H9 (cell line): ENCODE measurements around the gene ADSS1. TPM values are rescaled to one million over a fixed set of nuclear protein-coding genes. Genes with fewer than 3 reads are reported as not detected.

Experiments
- DNase-seq: peaks from one replicate; pipeline ENCODE4 v3.0.0-alpha.2; 2017
- H2AFZ ChIP-seq: one replicate; pipeline ENCODE4 v1.6.1; 2013; ENCODE audit warnings: mild to moderate bottlenecking, low read length, control low read depth, moderate library complexity
- H2AK5ac ChIP-seq: 2 replicates; pipeline ENCODE4 v1.6.1; 2013; ENCODE audit warnings: low read length, control low read depth, mixed read lengths; ENCODE audit not compliant: insufficient read length
- H2BK120ac ChIP-seq: one replicate; pipeline ENCODE4 v1.6.1; 2013; ENCODE audit warnings: low read depth, mild to moderate bottlenecking, low read length, control low read depth, inconsistent platforms; ENCODE audit not compliant: poor library complexity, severe bottlenecking
- H2BK12ac ChIP-seq: 2 replicates; pipeline ENCODE4 v1.6.1; 2013; ENCODE audit warnings: low read length, control low read depth, mixed read lengths, low read depth; ENCODE audit not compliant: insufficient read length
- H2BK15ac ChIP-seq: 2 replicates; pipeline ENCODE4 v1.6.1; 2013; ENCODE audit warnings: low read depth, low read length, control low read depth
- H2BK20ac ChIP-seq: one replicate; pipeline ENCODE4 v1.6.1; 2013; ENCODE audit warnings: low read depth, mild to moderate bottlenecking, low read length, control low read depth, inconsistent platforms; ENCODE audit not compliant: poor library complexity, severe bottlenecking
- H2BK5ac ChIP-seq: 2 replicates; pipeline ENCODE4 v1.6.1; 2013; ENCODE audit warnings: low read length, control low read depth, mixed read lengths; ENCODE audit not compliant: insufficient read length
- H3K14ac ChIP-seq: 2 replicates; pipeline ENCODE4 v1.6.1; 2013; ENCODE audit warnings: low read length, control low read depth; ENCODE audit not compliant: insufficient read depth
- H3K18ac ChIP-seq: 2 replicates; pipeline ENCODE4 v1.6.1; 2013; ENCODE audit warnings: low read depth, mild to moderate bottlenecking, mixed read lengths, low read length, control low read depth; ENCODE audit not compliant: insufficient read length
- H3K23ac ChIP-seq: 2 replicates; pipeline ENCODE4 v1.6.1; 2013; ENCODE audit warnings: low read length, control low read depth, mixed read lengths, low read depth; ENCODE audit not compliant: insufficient read length
- H3K23me2 ChIP-seq: 2 replicates; pipeline ENCODE4 v1.6.1; 2013; ENCODE audit warnings: low read depth, mild to moderate bottlenecking, mixed read lengths, low read length, control low read depth; ENCODE audit not compliant: insufficient read length, poor library complexity, severe bottlenecking
- H3K27ac ChIP-seq: 2 replicates; pipeline ENCODE4 v1.5.1; 2013; ENCODE audit warnings: low read length, control low read depth, mixed read lengths, low read depth; ENCODE audit not compliant: insufficient read length
- H3K27me3 ChIP-seq: 2 replicates; pipeline ENCODE4 v1.6.1; 2013; ENCODE audit warnings: low read length, control low read depth, inconsistent platforms; ENCODE audit not compliant: insufficient read depth
- H3K4ac ChIP-seq: 2 replicates; pipeline ENCODE4 v1.6.1; 2013; ENCODE audit warnings: low read depth, mild to moderate bottlenecking, control low read depth, inconsistent platforms, low read length, moderate library complexity
- H3K4me1 ChIP-seq: 2 replicates; pipeline ENCODE4 v1.6.1; 2013; ENCODE audit warnings: low read length, control low read depth, inconsistent platforms; ENCODE audit not compliant: insufficient read depth
- H3K4me2 ChIP-seq: 2 replicates; pipeline ENCODE4 v1.6.1; 2013; ENCODE audit warnings: low read length, control low read depth, mixed read lengths; ENCODE audit not compliant: insufficient read length, insufficient read depth
- H3K56ac ChIP-seq: 2 replicates; pipeline ENCODE4 v1.6.1; 2013; ENCODE audit warnings: low read depth, mild to moderate bottlenecking, mixed read lengths, low read length, control low read depth; ENCODE audit not compliant: insufficient read length
- H3K79me1 ChIP-seq: 2 replicates; pipeline ENCODE4 v1.6.1; 2013; ENCODE audit warnings: low read depth, mild to moderate bottlenecking, moderate library complexity, low read length, control low read depth, inconsistent platforms; ENCODE audit not compliant: insufficient read depth, poor library complexity, severe bottlenecking
- H3K79me2 ChIP-seq: 2 replicates; pipeline ENCODE4 v1.6.1; 2013; ENCODE audit warnings: low read length, control low read depth, inconsistent platforms; ENCODE audit not compliant: insufficient read depth
- H3K9ac ChIP-seq: 2 replicates; pipeline ENCODE4 v1.6.1; 2013; ENCODE audit warnings: low read length, control low read depth, mixed read lengths; ENCODE audit not compliant: insufficient read length; ENCODE audit errors: extremely low read depth
- H3K9me3 ChIP-seq: one replicate; pipeline ENCODE4 v1.6.1; 2013; ENCODE audit warnings: low read depth, low read length, inconsistent platforms; ENCODE audit not compliant: control insufficient read depth
- H3T11ph ChIP-seq: one replicate; pipeline ENCODE4 v1.6.1; 2013; ENCODE audit warnings: mild to moderate bottlenecking, low read length, control low read depth, inconsistent platforms
- H4K20me1 ChIP-seq: one replicate; pipeline ENCODE4 v1.6.1; 2013; ENCODE audit not compliant: control insufficient read depth, insufficient read length, insufficient read depth
- H4K5ac ChIP-seq: 2 replicates; pipeline ENCODE4 v1.6.1; 2013; ENCODE audit warnings: low read depth, mild to moderate bottlenecking, mixed read lengths, low read length, control low read depth; ENCODE audit not compliant: insufficient read length
- H4K8ac ChIP-seq: replicated peaks from 2 replicates; pipeline ENCODE4 v1.6.1; 2013; ENCODE audit warnings: low read length, control low read depth, mixed read lengths, low read depth; ENCODE audit not compliant: insufficient read length
- H4K91ac ChIP-seq: 2 replicates; pipeline ENCODE4 v1.6.1; 2013; ENCODE audit warnings: low read depth, mild to moderate bottlenecking, moderate library complexity, mixed read lengths, low read length, control low read depth; ENCODE audit not compliant: insufficient read length
- H3K27ac Mint-ChIP-seq, 3 experiments: 2 replicates in 2 of 3; 3 replicates in 1 of 3; pipeline ENCODE4 v1.8.0; 2020 to 2021; ENCODE audit warnings: mixed read lengths in 3 of 3, mild to moderate bottlenecking in 1 of 3, moderate library complexity in 1 of 3
- H3K27me3 Mint-ChIP-seq: 2 replicates; pipeline ENCODE4 v1.8.0; 2021; ENCODE audit warnings: low read depth, mild to moderate bottlenecking, moderate library complexity, mixed read lengths
- H3K36me3 Mint-ChIP-seq, 3 experiments: 2 replicates in 2 of 3; 3 replicates in 1 of 3; pipeline ENCODE4 v1.8.0; 2020 to 2021; ENCODE audit warnings: low read depth in 3 of 3, mixed read lengths in 3 of 3; ENCODE audit not compliant: insufficient read depth in 1 of 3
- H3K4me1 Mint-ChIP-seq, 2 experiments: 2 replicates each; pipeline ENCODE4 v1.8.0; 2020; ENCODE audit warnings: mixed read lengths in 2 of 2
- H3K4me3 Mint-ChIP-seq, 2 experiments: 2 replicates in 1 of 2; 3 replicates in 1 of 2; pipeline ENCODE4 v1.8.0; 2020 to 2021; ENCODE audit warnings: mild to moderate bottlenecking in 2 of 2, mixed read lengths in 2 of 2, moderate library complexity in 1 of 2
- H3K9me3 Mint-ChIP-seq, 2 experiments: 2 replicates in 1 of 2; 3 replicates in 1 of 2; pipeline ENCODE4 v1.8.0; 2020; ENCODE audit warnings: mild to moderate bottlenecking in 2 of 2, mixed read lengths in 2 of 2, moderate library complexity in 1 of 2
- WGBS: extraction: QIAGEN DNeasy Blood & Tissue Kit; methylation state at CpG from one replicate; pipeline ENCODE4 v1.1.7; 2013; ENCODE audit warnings: missing lambda C conversion rate, low lambda C conversion rate, mixed read lengths; ENCODE audit not compliant: insufficient read length; ENCODE audit errors: extremely low coverage; 5-methylcytosine and 5-hydroxymethylcytosine counted together
- total RNA-seq: library from RNA; stranded (reverse); gene quantifications from 2 replicates; pipeline ENCODE4 v1.2.1, GENCODE V29; 2021
- TF ChIP-seq, protein P1 (sequence below): fragments of 200-600 bp; sonication (generic); conservative IDR thresholded peaks from 3 replicates; pipeline ENCODE4 v1.8.0; 2021; ENCODE audit warnings: antibody characterized with exemption, mild to moderate bottlenecking

Gene ADSS1
- total RNA-seq, 1 experiment from 2014 or later: 8.5 TPM

DNA sequence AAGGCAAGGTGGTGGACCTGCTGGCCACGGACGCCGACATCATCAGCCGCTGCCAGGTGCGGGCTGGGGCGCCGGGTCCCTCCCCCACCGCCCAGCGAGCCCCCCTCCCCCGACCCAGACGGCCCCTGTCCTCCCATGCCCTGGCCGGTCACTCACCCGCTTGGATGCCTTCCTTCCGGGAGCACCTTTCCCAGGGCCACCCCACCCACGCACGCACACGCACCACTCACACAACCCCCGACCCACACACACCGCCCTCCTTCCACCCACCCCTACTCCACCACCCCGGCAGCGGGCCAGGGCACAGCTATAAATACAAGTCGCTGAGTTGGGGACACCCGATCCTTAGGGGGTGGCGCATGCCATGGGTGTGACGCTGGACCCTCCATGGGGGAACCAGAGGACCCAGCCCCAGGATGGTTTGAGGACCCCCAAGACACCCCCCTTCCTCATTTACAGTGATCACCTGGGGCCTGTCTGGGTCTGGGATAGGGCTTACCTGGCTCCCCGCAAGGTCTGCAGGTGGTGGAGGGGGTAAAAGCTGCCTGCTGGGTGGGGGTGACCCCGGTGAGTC, 465 bp downstream of the ADSS1 start:
- peaks cover 3 to 6% (median 6%) of the 10 kb centered on the region in 3 experiments; a peak in 5 of 7 replicates for H3K36me3 Mint-ChIP-seq
- no peak overlapping the region for H3K18ac ChIP-seq
- H2AFZ ChIP-seq: no peak overlapping the region
- WGBS: no CpG with 5 or more reads among the region's 27 CpGs
- DNase-seq: no peak
- H3K79me1 ChIP-seq: no peaks in the 10 kb centered on the region
- peak overlapping the region; percentile 63 for H3K4me2 ChIP-seq
- H4K8ac ChIP-seq: no peak overlapping the region
- no peak overlapping the region for H2BK120ac ChIP-seq
- H3K23me2 ChIP-seq: no peaks in the 10 kb centered on the region
- no peak overlapping the region for H3K27ac Mint-ChIP-seq
- H2BK5ac ChIP-seq: no peak overlapping the region
- H3K4ac ChIP-seq: no peak overlapping the region
- no peak overlapping the region for H2BK12ac ChIP-seq
- H3K27ac ChIP-seq: no peak overlapping the region
- H3K27me3 ChIP-seq: no peaks in the 10 kb centered on the region; the same call in 1 of the 2 replicates
- no peak overlapping the region for H2BK20ac ChIP-seq
- TF ChIP-seq, protein P1, sequence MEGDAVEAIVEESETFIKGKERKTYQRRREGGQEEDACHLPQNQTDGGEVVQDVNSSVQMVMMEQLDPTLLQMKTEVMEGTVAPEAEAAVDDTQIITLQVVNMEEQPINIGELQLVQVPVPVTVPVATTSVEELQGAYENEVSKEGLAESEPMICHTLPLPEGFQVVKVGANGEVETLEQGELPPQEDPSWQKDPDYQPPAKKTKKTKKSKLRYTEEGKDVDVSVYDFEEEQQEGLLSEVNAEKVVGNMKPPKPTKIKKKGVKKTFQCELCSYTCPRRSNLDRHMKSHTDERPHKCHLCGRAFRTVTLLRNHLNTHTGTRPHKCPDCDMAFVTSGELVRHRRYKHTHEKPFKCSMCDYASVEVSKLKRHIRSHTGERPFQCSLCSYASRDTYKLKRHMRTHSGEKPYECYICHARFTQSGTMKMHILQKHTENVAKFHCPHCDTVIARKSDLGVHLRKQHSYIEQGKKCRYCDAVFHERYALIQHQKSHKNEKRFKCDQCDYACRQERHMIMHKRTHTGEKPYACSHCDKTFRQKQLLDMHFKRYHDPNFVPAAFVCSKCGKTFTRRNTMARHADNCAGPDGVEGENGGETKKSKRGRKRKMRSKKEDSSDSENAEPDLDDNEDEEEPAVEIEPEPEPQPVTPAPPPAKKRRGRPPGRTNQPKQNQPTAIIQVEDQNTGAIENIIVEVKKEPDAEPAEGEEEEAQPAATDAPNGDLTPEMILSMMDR: no peak
- peak overlapping the region; percentile 74; the same call in 1 of the 2 replicates for H3K14ac ChIP-seq
- no peaks in the 10 kb centered on the region for H3K79me2 ChIP-seq
- H3K4me3 Mint-ChIP-seq: peak overlapping the region; percentile 65 to 79
- H4K20me1 ChIP-seq: peaks cover 5% of the 10 kb centered on the region
- H2AK5ac ChIP-seq: no peak overlapping the region
- no peak overlapping the region for H2BK15ac ChIP-seq
- H3K9me3 ChIP-seq: no peaks in the 10 kb centered on the region
- no peak overlapping the region for H3K23ac ChIP-seq
- no peak overlapping the region for H4K91ac ChIP-seq
- peaks cover 0 to 3% of the 10 kb centered on the region in 2 experiments; a peak in 1 of 5 replicates for H3K9me3 Mint-ChIP-seq
- H3K56ac ChIP-seq: no peak overlapping the region
- no peaks in the 10 kb centered on the region for H3K4me1 ChIP-seq
- no peak overlapping the region for H4K5ac ChIP-seq
- H3K4me1 Mint-ChIP-seq: peaks cover 6 to 9% of the 10 kb centered on the region in 2 experiments
- no peak overlapping the region for H3K9ac ChIP-seq
- H3T11ph ChIP-seq: no peak overlapping the region
- peaks cover 25% of the 10 kb centered on the region for H3K27me3 Mint-ChIP-seq
